HEK293 (cell line): ENCODE results near the gene BMP6.

Experiments used
- MYNN ChIP-seq: fragments of 450-650 bp; formaldehyde crosslinking; IDR thresholded peaks from 2 replicates; pipeline ENCODE4 v1.5.1; 2016; ENCODE audit warnings: missing biosample characterization, missing genetic modification characterization, borderline replicate concordance
- SETDB1 ChIP-seq: IDR thresholded peaks from one replicate; pipeline ENCODE4 v1.6.1; 2017; ENCODE audit warnings: mild to moderate bottlenecking, low read length, moderate library complexity, mixed read lengths; ENCODE audit not compliant: insufficient read length
- SP2 ChIP-seq: fragments of 450-650 bp; formaldehyde crosslinking; IDR thresholded peaks from 2 replicates; pipeline ENCODE4 v1.5.1; 2016; ENCODE audit warnings: missing biosample characterization, missing genetic modification characterization
- YY1 ChIP-seq: fragments of 450-650 bp; formaldehyde crosslinking; IDR thresholded peaks from 2 replicates; pipeline ENCODE4 v1.5.1; 2018; ENCODE audit warnings: missing biosample characterization, missing genetic modification characterization
- ZBTB20 ChIP-seq: fragments of 450-650 bp; formaldehyde crosslinking; IDR thresholded peaks from 2 replicates; pipeline ENCODE4 v1.5.1; 2016; ENCODE audit warnings: missing biosample characterization, missing genetic modification characterization
- ZNF121 ChIP-seq: fragments of 450-650 bp; formaldehyde crosslinking; IDR thresholded peaks from 2 replicates; pipeline ENCODE4 v1.5.1; 2016; ENCODE audit warnings: missing biosample characterization, missing genetic modification characterization
- ZNF335 ChIP-seq: fragments of 450-650 bp; formaldehyde crosslinking; conservative IDR thresholded peaks from 2 replicates; pipeline ENCODE4 v1.5.1; 2016; ENCODE audit warnings: missing biosample characterization, missing genetic modification characterization
- ZNF571 ChIP-seq: fragments of 450-650 bp; formaldehyde crosslinking; IDR thresholded peaks from 2 replicates; pipeline ENCODE4 v1.5.0; 2017; ENCODE audit warnings: missing biosample characterization, missing genetic modification characterization
- ZNF792 ChIP-seq: fragments of 450-650 bp; formaldehyde crosslinking; IDR thresholded peaks from 2 replicates; pipeline ENCODE4 v1.5.1; 2016; ENCODE audit warnings: missing biosample characterization, missing genetic modification characterization
- TF ChIP-seq, protein P1 (sequence below): fragments of 450-650 bp; formaldehyde crosslinking; IDR thresholded peaks from 2 replicates; pipeline ENCODE4 v1.5.1; 2016; ENCODE audit warnings: missing biosample characterization, missing genetic modification characterization

DNA sequence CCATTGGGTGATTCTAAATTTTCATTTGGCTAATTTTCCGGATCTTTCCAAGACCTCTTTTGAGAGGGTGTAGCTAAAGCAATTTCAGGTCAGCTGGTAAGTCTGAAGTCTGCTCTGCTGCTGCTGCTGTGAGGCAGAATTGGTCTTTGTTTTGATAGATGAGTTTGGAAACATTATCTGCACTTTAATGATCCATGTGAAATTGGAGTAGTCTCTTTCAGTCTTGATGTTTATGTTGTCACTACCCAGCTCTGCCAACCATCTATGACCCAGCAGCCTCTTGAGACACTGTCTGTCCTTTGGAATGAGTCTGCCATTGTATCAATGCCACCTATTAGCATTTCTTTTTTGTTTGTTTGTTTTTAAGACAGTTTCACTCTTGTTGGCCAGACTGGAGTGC lies 140.6 kb downstream of the BMP6 start:
- TF ChIP-seq SETDB1 (no peak), ZNF571 (tag by site-specific recombination) (no peak), SP2 (tag by site-specific recombination) (no peak), ZNF121 (tag by site-specific recombination) (no peak), YY1 (tag by site-specific recombination) (no peak), MYNN (tag by site-specific recombination) (no peak), ZNF335 (no peak), ZBTB20 (tag by site-specific recombination) (no peak), ZNF792 (no peak)
- TF ChIP-seq, protein P1, sequence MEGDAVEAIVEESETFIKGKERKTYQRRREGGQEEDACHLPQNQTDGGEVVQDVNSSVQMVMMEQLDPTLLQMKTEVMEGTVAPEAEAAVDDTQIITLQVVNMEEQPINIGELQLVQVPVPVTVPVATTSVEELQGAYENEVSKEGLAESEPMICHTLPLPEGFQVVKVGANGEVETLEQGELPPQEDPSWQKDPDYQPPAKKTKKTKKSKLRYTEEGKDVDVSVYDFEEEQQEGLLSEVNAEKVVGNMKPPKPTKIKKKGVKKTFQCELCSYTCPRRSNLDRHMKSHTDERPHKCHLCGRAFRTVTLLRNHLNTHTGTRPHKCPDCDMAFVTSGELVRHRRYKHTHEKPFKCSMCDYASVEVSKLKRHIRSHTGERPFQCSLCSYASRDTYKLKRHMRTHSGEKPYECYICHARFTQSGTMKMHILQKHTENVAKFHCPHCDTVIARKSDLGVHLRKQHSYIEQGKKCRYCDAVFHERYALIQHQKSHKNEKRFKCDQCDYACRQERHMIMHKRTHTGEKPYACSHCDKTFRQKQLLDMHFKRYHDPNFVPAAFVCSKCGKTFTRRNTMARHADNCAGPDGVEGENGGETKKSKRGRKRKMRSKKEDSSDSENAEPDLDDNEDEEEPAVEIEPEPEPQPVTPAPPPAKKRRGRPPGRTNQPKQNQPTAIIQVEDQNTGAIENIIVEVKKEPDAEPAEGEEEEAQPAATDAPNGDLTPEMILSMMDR (tag by site-specific recombination), result no peak
